GM19395 (cell line): ENCODE data around the gene GTPBP6.
A peak's percentile ranks its signal among the peaks of the same experiment; 100 is the strongest.

ENCODE experiments used
- ATAC-seq: cut with Tn5 transposase; IDR thresholded peaks from one replicate; pipeline ENCODE4 v1.9.1; 2021; ENCODE audit warnings: mild to moderate bottlenecking, moderate library complexity; ENCODE audit not compliant: unreplicated experiment

Gene GTPBP6

GRCh38 chrX:318739-319578 lies at the start of gene GTPBP6:
TSS of gene GTPBP6 (minus strand) at chrX:318796. CDS start at chrX:318787, 9 bp downstream.
- peak; percentile 81 for ATAC-seq

GRCh38 chrX:367866-368265 lies 49.3 kb upstream of the GTPBP6 start:
- no peak for ATAC-seq

- ATAC-seq: no peak
Observed at GRCh38 chrX:367349-367748, 48.8 kb upstream of the GTPBP6 start.

GRCh38 chrX:363621-364375 lies 45.2 kb upstream of the GTPBP6 start:
- ATAC-seq: no peak

GRCh38 chrX:362937-363620 lies 44.5 kb upstream of the GTPBP6 start:
- ATAC-seq: no peak

GRCh38 chrX:362351-362750 lies 43.8 kb upstream of the GTPBP6 start:
- ATAC-seq: no peak

- no peak for ATAC-seq
Observed at GRCh38 chrX:361231-362145, 42.9 kb upstream of the GTPBP6 start.

- ATAC-seq: no peak
Observed at GRCh38 chrX:360496-361150, 42.0 kb upstream of the GTPBP6 start.

GRCh38 chrX:358651-359143 lies 40.1 kb upstream of the GTPBP6 start:
- no peak for ATAC-seq

- ATAC-seq: no peak
Observed at GRCh38 chrX:357693-358471, 39.3 kb upstream of the GTPBP6 start.

- no peak for ATAC-seq
Observed at GRCh38 chrX:357035-357692, 38.6 kb upstream of the GTPBP6 start.

GRCh38 chrX:356385-357034 lies 37.9 kb upstream of the GTPBP6 start:
- ATAC-seq: no peak

GRCh38 chrX:355329-356050 lies 36.9 kb upstream of the GTPBP6 start:
- ATAC-seq: no peak

- no peak for ATAC-seq
Observed at GRCh38 chrX:353566-354535, 35.3 kb upstream of the GTPBP6 start.

- no peak for ATAC-seq
Observed at GRCh38 chrX:352582-353314, 34.2 kb upstream of the GTPBP6 start.

- ATAC-seq: no peak
Observed at GRCh38 chrX:352181-352580, 33.6 kb upstream of the GTPBP6 start.
